Measurements from ENCODE around the gene MED15.
A peak's percentile ranks its signal among the peaks of the same experiment; 100 is the strongest.

MED15 gene

DNA sequence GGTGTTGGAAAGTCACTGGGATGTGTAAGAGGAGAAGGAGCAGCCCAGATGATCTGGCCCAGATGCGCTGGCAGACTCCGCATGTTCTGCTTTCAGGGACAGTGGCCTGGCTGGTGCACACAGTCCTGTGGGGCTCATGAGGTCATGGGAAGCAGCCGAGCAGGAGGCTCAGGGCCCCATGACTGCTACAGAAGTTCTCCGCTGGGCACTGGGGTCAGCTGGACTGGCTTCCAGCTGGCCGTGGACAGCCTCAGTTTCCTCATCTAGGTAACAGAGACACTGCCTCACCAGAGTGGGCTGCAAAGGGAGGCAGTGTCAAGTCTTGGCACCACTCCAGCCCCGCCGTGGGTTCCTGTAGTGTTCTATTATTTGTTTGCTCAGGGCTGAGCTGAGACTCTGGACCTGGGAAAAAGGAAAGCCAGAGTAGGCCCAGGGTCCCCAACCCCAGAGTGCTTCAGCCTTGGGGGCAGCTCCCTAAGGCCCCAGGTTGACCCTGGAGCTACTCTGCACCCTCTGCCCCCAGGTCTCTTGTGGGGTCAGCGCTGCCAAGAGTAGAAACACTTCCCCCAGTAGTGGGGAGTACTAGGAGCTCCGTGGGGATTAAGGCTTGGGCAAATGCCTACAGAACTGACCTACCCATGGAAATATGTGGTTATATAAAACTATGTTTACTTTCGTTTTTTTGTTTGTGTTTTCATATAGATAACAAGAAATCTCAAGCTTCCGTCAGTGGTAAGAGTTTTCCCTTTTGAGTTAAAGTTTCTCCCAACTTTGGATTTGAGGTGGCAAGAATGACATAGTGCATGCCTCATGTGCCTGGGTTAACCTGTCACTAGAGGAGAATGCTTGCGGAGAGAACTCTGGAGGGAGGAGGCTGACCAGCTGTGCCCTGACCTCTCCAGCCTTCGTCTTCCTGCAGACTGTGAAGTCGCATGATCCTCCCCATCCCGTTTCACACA, 45.3 kb downstream of the MED15 start:
- DNase-seq: no peak

DNA sequence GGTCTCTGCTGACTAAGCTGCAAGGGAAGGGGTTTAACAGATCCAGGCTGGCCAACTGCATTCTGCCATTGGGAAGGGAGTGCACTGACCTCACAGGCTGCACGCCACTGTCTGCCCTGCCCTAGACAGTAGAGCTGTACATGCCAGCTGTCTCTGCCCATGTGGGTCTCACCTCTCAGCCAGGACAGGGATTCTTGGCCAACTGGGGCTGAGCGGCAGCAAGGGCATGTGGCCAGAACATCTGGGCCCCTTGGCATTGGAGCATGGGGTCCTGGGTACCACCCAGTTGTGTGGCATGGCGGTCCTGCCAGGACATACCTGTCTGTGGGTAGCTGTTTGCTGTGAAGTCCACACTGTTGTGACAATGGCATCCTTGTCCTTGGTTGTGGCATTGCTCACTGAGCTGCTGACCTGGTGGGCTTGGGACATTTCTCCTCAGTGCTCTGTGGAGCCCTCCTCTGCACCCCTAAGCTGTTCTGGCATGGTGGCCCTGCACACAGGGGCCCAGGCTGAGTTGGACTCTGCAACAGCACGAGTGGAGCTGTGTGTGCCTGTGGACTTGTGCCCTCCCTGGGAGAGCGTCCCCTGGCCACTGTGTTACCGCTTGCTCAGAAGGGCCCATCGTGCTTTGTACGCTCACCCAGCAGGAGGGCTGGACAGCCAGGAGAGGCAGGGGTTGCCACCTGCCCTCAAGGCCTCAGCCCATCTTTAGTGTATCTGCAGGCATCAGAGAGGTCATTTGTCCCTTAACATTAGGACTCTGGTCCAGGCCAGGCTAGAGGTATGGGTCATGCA, 46.7 kb downstream of the MED15 start:
- no peak for DNase-seq

DNA sequence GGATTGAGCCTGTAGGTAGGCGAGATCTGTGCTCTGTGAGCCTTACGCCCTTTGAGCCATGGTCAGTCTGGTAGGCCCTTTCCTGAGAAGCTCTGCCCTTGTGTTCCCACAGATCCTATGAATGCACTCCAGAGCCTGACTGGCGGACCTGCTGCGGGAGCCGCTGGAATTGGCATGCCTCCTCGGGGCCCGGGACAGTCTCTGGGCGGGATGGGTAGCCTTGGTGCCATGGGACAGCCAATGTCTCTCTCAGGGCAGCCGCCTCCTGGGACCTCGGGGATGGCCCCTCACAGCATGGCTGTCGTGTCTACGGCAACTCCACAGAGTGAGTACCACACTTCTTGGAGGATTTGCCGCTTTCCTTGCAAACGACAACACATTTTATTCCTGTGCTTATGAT, 47.4 kb downstream of the MED15 start:
- DNase-seq: no peak

DNA sequence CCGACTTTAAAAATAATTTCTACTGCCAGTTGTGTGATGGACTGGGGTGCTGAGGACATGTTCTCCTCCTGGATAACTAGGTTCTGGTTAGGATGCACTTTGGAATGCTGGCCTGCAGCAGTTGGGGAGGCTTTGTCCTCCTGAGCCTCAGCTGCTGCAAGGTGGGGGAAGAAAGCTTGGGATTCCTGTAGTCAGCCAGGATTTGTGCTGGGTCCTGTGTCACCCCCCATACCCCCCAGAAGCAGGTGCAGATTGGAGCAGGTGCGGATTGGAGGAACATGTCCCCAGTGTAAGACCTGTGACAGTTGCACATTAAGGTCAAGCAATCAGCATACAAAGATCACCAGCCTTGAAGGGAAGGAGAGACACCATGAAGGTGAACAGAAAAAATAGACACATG, 51.1 kb downstream of the MED15 start:
- DNase-seq: no peak

DNA sequence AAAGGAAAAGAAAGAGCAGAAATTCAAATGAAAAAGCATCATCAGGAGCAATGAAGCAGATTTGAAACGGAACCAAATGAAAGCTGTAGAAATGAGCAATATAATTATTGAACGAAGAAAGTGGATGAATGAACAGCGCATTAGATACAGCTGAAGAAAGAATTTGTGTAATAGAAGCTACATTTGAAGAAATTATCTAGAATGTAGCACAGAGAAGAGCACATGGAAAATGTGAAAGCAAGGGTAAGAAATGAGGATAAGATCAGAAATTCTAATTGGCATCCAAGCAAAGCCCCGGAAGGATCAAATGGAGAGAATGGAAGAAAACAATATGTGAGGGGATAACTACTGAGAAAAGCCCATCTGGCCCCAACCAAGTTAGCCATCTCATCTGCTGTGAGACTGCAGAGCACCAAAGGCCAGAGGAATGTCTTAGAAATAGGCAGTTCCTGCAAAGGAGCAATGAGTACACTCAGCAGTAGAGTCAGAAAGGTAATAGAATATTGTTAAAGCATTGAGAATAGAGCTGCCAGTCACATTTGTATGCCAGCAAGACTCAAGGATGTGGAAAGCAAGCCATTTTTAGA, 51.9 kb downstream of the MED15 start:
- no peak for DNase-seq

DNA sequence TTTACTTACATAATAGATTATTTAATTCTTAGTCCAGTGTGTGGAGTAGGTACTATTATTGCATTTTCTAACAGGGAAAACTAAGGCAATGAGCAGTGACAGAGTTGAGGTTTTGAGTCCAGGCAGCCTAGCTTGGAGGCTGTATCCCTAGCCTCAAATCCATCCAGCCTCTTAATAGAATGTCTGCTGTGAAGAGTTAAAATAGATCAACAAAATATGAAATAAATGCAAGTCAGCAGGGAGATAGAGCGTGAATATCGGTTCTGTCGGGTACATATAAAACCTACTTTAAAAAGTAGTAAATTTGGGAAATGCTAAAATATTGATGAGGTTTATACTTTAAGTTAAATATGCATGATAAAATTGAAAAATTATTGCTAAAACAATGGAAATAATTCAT, 53.3 kb downstream of the MED15 start:
- DNase-seq: no peak

DNA sequence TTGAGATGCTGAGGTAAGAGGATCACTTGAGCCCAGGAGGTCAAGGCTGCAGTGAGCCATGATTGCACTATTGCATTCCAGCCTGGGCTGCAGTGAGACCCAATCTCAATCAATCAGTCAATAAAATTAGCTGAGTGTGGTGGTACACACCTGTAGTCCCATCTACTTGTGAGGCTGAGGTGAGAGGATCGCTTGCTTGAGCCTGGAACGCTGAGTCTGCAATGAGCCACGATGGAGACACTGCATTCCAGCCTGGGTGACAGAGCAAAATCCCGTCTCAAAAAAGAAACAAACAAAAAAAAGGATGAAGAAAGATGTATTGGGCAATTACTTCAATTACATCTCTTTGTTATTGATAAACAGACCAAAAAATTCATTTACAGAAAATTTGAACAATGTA, 54.5 kb downstream of the MED15 start:
- no peak for DNase-seq

DNA sequence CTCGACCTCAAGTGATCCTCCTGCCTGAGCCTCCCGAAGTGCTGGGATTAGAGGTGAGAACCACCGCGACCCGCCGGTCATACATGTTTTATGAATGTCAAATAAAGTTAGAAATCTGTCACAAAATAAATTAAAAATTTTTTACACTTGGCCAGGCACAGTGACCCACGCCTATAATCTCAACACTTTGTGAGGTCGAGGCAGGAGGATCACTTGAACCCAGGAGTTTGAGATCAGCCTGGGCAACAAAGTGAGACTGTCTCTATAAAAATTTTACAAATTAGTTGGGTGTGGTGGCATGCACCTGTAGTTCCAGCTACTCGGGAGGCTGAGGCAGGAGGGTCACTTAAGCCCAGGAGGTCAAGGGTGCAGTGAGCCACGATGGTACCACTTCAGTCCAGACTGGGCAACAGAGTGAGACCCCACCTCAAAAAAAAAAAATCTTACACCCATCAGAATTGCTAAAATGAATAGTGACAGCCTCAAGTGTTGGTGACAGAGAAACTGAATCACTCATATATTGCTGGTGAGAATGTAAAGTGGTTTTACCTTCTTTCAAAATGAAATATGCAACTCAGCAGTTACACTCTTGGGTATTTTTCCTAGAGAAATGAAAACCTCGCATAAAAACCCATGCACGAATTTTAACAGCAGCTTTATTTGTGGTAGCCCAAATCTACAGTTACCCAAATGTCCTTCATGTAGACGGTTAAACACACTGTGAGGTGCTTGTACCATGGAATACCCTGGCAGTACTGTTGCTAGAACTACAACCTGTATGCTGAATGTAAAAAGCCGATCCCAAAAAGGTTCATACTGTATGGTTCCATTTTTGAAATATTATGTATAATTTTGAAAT, 55.4 kb downstream of the MED15 start:
- peak in 1 of 5 experiments; percentile 60 for DNase-seq

DNA sequence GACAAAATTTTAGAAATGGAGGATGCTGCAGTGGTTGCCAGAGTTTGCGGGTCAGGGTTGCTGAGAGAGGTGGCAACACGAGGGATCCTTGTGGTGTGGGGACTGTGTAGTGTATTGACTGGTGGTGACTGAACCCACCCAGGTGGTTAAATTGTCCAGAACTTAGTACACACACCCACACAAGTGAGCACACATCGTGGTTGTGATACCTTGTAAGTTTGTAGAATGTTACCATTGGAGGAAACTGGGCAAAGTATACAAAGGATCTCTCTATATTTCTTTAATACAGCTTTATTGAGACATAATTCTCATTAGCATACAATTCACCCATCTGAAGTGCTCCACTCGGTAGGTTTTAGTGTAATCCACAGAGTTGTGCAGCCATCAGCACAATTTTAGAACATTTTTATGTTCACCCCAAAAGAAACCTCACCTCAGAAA, 56.1 kb downstream of the MED15 start:
- DNase-seq: peak in 1 of 5 experiments; percentile 76

DNA sequence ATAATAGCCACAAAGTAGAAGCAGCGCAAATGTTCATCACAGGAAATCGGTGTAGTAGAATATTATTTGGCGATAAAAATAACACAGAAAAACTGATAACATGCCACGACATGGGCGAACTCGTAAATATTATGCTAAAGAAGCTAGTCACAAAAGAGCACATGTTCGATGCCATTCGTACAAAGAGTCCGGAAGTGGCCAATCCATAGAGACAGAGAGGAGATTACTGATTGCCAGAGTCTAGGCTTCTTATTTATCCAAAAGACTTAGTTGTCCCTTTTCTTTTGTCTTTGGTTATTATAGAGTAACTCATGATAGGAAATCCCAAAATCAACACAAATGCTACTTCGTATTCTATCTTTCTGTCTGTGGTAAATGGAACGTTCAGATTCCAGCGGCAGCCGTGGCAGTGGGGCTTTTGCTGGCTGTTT, 56.5 kb downstream of the MED15 start:
- no peak for DNase-seq

DNA sequence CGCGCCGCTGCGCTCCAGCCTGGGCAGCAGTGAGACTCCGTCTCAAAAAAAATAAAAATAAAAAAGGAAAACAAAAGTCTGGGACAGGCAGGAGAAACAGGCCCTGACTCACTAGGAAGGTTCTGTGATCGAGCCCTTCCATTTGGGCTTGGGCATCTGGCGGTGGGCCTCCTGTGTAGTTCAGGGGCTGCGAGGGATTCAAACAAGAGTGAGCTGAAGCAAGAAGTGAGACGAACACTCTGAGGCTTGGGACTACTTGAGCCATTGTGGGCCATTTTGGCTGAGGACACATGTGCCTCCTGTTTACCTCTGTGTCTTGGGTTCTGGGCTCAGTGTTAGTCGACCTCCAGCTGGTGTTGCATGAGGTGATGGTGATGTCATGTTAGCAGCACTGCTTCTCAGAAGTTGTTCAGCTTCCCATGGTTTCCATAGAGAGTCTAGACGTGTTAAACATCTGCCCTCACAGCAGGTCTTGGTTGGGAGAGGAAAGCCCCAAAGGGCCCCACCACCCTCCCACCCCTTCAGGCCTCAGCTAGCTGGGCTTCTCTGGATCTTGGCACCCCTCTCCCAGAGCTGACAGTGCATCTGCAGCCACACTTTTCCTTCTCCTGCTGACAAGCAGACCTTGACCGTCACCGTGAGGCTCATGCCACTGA, 57.8 kb downstream of the MED15 start:
- DNase-seq: peak in 2 of 5 experiments; percentile 32 to 35

DNA sequence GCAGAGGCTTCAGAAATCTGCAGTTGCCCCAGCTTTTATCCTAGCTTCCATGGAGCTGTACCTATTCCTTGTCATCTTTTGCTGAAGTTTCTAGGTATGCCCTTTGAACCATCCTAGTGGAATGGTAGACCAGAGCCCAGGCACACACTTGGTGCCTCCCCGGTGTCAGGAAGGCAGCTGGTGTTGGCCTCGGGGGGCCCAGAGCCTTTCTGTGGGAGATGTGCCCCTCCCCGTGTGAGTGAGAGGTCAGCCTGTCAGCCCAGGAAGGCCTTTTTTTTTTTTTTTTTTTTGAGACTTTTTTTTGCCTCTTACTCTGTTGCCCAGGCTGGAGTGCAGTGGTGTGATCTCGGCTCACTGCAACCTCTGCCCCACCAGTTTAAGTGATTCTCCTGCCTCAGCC, 58.4 kb downstream of the MED15 start:
- no peak for DNase-seq

DNA sequence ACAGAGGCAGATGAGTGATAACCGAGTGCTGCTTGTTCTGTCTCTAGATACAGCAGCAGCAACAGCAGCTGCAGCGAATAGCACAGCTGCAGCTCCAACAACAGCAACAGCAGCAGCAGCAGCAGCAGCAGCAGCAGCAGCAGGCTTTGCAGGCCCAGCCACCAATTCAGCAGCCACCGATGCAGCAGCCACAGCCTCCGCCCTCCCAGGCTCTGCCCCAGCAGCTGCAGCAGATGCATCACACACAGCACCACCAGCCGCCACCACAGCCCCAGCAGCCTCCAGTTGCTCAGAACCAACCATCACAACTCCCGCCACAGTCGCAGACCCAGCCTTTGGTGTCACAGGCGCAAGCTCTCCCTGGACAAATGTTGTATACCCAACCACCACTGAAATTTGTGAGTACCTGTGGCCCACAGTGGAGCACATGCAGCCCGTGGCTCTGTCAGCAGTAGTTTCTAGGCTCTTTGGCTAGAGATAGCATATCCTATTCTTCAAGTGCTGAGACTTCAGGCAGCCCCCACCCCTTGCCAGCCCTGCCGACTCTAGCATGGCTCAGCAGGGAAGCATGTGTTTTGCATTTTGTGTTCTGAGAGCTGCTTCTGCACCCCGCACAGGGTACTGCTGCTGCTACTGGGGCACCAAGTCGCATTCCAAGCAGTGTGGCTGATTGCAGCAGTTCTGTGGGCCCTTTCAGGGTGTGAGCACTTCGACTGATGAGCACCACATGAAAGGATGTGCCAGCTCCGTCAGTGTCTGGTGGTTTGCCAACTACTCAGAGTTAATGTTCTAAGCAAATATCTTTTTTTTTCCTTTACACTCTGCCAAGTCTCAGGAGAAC, 59.2 kb downstream of the MED15 start:
- peak in 4 of 5 experiments; percentile 28 to 86 (median 77) for DNase-seq

DNA sequence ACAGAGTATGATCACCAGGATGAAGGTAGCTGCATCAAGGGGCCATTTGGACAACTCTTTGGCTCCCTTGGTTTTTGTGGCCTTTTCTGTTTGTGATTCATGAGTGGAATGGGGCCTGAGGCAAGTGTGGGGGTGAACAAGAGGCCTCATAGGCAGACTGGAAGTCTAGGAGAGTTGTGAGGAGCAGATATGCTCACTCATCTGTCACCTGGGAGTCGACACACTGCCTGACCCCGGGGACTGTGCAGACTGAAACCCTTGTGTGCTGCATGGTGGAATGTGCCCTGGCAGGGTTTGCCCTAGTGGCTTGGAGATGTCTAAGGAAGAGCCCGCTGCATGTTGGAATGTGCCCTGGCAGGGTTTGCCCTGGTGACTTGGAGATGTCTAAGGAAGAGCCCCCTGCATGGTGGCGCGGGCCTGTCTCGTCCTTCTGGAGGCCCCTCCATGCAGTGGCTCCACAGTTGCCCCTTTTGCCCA, 60.0 kb downstream of the MED15 start:
- no peak for DNase-seq

DNA sequence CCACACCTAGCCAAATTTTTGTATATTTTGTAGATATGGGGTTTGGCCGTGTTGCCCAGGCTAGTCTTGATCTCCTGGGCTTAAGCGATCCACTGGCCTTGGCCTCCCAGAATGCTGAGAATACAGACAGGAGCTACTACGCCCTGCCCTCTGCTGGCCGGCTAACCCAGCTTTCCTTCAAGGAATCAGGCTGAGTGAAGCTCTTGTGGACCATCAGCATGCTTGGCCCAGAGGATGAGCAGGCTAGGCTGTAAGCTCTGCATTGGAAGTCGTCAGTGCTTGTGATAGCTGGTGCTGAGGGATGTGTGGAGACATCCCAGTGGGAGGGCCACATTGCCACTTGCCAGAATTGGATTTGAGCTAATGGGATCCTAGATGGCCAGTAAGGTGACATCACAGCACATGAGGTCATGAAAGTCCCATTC, 60.6 kb downstream of the MED15 start:
- no peak for DNase-seq

DNA sequence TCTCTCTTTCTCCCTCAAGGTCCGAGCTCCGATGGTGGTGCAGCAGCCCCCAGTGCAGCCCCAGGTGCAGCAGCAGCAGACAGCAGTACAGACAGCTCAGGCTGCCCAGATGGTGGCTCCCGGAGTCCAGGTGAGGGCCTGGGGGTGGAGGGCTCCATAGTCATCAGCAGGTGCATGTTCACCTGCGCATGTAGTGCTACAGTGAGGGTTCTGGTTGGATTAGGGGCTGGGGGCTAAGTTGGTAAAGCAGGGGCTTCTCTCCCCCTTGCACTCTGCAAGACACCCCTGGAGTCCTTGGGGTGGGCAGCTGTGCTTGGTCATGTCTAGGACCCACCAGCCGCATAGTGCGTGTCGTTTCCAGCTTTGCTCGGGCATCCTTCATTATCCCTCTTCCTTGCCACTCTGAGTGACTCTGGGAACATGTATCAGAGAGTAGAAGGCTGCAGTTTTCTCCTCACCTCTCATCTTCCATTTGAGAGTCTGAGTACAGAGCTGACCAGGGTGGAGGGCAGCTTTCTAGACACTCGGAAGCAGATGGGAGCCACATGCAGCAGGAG, 61.2 kb downstream of the MED15 start:
- no peak for DNase-seq

DNA sequence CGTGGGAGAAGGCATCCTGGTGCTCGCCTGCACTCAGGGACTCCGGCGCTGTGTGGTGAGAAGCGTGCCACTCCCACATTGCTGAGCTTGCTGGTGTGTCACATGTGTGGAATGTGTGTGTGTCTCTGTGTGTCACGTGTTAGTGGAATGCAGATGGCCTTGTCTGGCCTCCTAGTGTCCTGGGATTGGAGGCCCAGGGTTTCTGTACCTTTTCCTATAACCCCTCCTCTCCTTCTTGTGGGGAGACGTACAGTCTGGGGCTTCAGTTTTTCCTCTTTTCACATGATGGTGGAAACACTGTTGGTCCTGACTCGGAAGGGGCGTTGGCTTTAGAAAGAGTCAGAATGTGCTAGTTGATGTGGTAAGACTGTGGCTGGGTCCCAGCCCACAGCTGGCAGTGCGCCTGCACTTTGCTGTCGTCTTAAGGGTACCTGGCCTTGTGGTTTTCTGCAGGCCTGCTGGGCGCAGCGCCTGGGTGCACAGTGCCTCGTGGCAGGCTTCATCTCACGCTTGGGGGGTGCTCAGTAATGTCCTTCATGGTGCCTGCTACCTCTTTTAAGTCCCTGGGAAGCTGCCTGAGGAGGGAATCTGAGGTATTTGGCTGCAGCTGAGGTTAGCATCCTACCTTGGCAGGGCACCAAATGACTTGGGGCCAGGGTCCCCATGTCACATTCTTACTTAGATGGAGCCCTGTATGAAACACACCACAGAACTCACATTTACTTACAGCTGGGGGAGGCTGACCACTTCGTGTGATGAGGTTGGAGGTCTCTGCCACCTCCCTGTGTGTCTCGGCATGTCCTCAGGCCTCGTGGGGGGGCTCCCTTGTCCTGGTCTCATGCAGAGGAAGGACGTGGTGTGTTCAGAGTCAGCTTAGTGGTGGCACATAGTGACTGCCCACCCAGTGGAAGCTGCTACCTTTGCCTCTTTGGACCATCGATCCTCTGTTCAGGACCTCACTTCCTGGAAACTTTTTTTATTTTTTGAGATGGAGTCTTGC, 61.9 kb downstream of the MED15 start:
- peak; percentile 47 to 98 (median 76) for DNase-seq

DNA sequence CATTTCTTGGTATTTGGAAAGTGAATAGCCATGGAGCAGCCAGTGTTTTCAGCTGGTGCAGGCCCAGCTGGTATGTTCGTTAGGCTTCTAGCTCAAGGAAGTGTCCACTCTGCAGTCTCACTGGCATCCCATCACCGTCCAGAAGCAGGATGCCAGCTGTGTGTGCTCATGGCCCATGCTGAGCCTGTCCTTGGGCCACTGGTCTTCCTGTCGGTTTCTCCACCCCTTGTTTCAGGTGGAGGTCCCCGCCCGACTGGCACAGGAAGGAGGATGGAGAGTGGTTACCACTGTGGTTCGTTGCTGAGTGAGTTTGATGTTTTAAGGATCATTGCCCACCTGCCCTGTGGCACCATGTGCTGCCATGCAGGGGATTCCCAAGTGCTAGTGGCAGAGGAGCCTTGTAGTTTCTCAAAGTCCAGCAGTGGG, 63.7 kb downstream of the MED15 start:
- DNase-seq: peak in 2 of 5 experiments; percentile 50 to 54

DNA sequence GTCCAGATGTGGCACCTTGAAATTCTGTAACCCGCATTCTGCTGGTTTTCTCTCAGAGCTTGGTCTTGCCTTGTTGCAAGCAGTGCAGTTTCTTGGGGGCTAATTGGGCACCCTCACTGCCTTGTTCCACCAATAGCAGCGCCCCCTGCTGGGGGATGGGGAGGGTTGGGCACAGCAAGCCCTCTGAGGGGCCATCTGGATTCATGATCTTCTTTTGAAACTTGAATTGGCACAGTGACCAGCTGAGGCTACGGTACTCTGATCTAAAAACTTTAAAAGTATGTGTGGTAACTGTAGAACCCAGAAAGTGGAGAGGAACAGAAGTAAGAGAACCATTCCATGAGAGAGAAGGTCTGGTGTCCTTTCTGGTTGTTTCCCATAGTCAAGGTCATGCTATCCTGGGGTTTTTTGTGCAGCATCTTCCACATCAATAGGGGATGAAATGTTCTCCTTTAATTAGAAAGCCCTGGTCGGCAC, 64.2 kb downstream of the MED15 start:
- peak; percentile 53 to 70 (median 57) for DNase-seq
